H9 (cell line): ENCODE measurements around the gene APBA2. TPM values are rescaled to one million over a fixed set of nuclear protein-coding genes. Genes with fewer than 3 reads are reported as not detected.

Experiments
- DNase-seq: peaks from one replicate; pipeline ENCODE4 v3.0.0-alpha.2; 2017
- H2AFZ ChIP-seq: one replicate; pipeline ENCODE4 v1.6.1; 2013; ENCODE audit warnings: mild to moderate bottlenecking, low read length, control low read depth, moderate library complexity
- H2AK5ac ChIP-seq: 2 replicates; pipeline ENCODE4 v1.6.1; 2013; ENCODE audit warnings: low read length, control low read depth, mixed read lengths; ENCODE audit not compliant: insufficient read length
- H2BK120ac ChIP-seq: one replicate; pipeline ENCODE4 v1.6.1; 2013; ENCODE audit warnings: low read depth, mild to moderate bottlenecking, low read length, control low read depth, inconsistent platforms; ENCODE audit not compliant: poor library complexity, severe bottlenecking
- H2BK12ac ChIP-seq: 2 replicates; pipeline ENCODE4 v1.6.1; 2013; ENCODE audit warnings: low read length, control low read depth, mixed read lengths, low read depth; ENCODE audit not compliant: insufficient read length
- H2BK15ac ChIP-seq: 2 replicates; pipeline ENCODE4 v1.6.1; 2013; ENCODE audit warnings: low read depth, low read length, control low read depth
- H2BK20ac ChIP-seq: one replicate; pipeline ENCODE4 v1.6.1; 2013; ENCODE audit warnings: low read depth, mild to moderate bottlenecking, low read length, control low read depth, inconsistent platforms; ENCODE audit not compliant: poor library complexity, severe bottlenecking
- H2BK5ac ChIP-seq: 2 replicates; pipeline ENCODE4 v1.6.1; 2013; ENCODE audit warnings: low read length, control low read depth, mixed read lengths; ENCODE audit not compliant: insufficient read length
- H3K14ac ChIP-seq: 2 replicates; pipeline ENCODE4 v1.6.1; 2013; ENCODE audit warnings: low read length, control low read depth; ENCODE audit not compliant: insufficient read depth
- H3K18ac ChIP-seq: 2 replicates; pipeline ENCODE4 v1.6.1; 2013; ENCODE audit warnings: low read depth, mild to moderate bottlenecking, mixed read lengths, low read length, control low read depth; ENCODE audit not compliant: insufficient read length
- H3K23ac ChIP-seq: 2 replicates; pipeline ENCODE4 v1.6.1; 2013; ENCODE audit warnings: low read length, control low read depth, mixed read lengths, low read depth; ENCODE audit not compliant: insufficient read length
- H3K23me2 ChIP-seq: 2 replicates; pipeline ENCODE4 v1.6.1; 2013; ENCODE audit warnings: low read depth, mild to moderate bottlenecking, mixed read lengths, low read length, control low read depth; ENCODE audit not compliant: insufficient read length, poor library complexity, severe bottlenecking
- H3K27ac ChIP-seq: 2 replicates; pipeline ENCODE4 v1.5.1; 2013; ENCODE audit warnings: low read length, control low read depth, mixed read lengths, low read depth; ENCODE audit not compliant: insufficient read length
- H3K27me3 ChIP-seq: 2 replicates; pipeline ENCODE4 v1.6.1; 2013; ENCODE audit warnings: low read length, control low read depth, inconsistent platforms; ENCODE audit not compliant: insufficient read depth
- H3K4ac ChIP-seq: 2 replicates; pipeline ENCODE4 v1.6.1; 2013; ENCODE audit warnings: low read depth, mild to moderate bottlenecking, control low read depth, inconsistent platforms, low read length, moderate library complexity
- H3K4me1 ChIP-seq: 2 replicates; pipeline ENCODE4 v1.6.1; 2013; ENCODE audit warnings: low read length, control low read depth, inconsistent platforms; ENCODE audit not compliant: insufficient read depth
- H3K4me2 ChIP-seq: 2 replicates; pipeline ENCODE4 v1.6.1; 2013; ENCODE audit warnings: low read length, control low read depth, mixed read lengths; ENCODE audit not compliant: insufficient read length, insufficient read depth
- H3K56ac ChIP-seq: 2 replicates; pipeline ENCODE4 v1.6.1; 2013; ENCODE audit warnings: low read depth, mild to moderate bottlenecking, mixed read lengths, low read length, control low read depth; ENCODE audit not compliant: insufficient read length
- H3K79me1 ChIP-seq: 2 replicates; pipeline ENCODE4 v1.6.1; 2013; ENCODE audit warnings: low read depth, mild to moderate bottlenecking, moderate library complexity, low read length, control low read depth, inconsistent platforms; ENCODE audit not compliant: insufficient read depth, poor library complexity, severe bottlenecking
- H3K79me2 ChIP-seq: 2 replicates; pipeline ENCODE4 v1.6.1; 2013; ENCODE audit warnings: low read length, control low read depth, inconsistent platforms; ENCODE audit not compliant: insufficient read depth
- H3K9ac ChIP-seq: 2 replicates; pipeline ENCODE4 v1.6.1; 2013; ENCODE audit warnings: low read length, control low read depth, mixed read lengths; ENCODE audit not compliant: insufficient read length; ENCODE audit errors: extremely low read depth
- H3K9me3 ChIP-seq: one replicate; pipeline ENCODE4 v1.6.1; 2013; ENCODE audit warnings: low read depth, low read length, inconsistent platforms; ENCODE audit not compliant: control insufficient read depth
- H3T11ph ChIP-seq: one replicate; pipeline ENCODE4 v1.6.1; 2013; ENCODE audit warnings: mild to moderate bottlenecking, low read length, control low read depth, inconsistent platforms
- H4K20me1 ChIP-seq: one replicate; pipeline ENCODE4 v1.6.1; 2013; ENCODE audit not compliant: control insufficient read depth, insufficient read length, insufficient read depth
- H4K5ac ChIP-seq: 2 replicates; pipeline ENCODE4 v1.6.1; 2013; ENCODE audit warnings: low read depth, mild to moderate bottlenecking, mixed read lengths, low read length, control low read depth; ENCODE audit not compliant: insufficient read length
- H4K8ac ChIP-seq: replicated peaks from 2 replicates; pipeline ENCODE4 v1.6.1; 2013; ENCODE audit warnings: low read length, control low read depth, mixed read lengths, low read depth; ENCODE audit not compliant: insufficient read length
- H4K91ac ChIP-seq: 2 replicates; pipeline ENCODE4 v1.6.1; 2013; ENCODE audit warnings: low read depth, mild to moderate bottlenecking, moderate library complexity, mixed read lengths, low read length, control low read depth; ENCODE audit not compliant: insufficient read length
- H3K27ac Mint-ChIP-seq, 3 experiments: 2 replicates in 2 of 3; 3 replicates in 1 of 3; pipeline ENCODE4 v1.8.0; 2020 to 2021; ENCODE audit warnings: mixed read lengths in 3 of 3, mild to moderate bottlenecking in 1 of 3, moderate library complexity in 1 of 3
- H3K27me3 Mint-ChIP-seq: 2 replicates; pipeline ENCODE4 v1.8.0; 2021; ENCODE audit warnings: low read depth, mild to moderate bottlenecking, moderate library complexity, mixed read lengths
- H3K36me3 Mint-ChIP-seq, 3 experiments: 2 replicates in 2 of 3; 3 replicates in 1 of 3; pipeline ENCODE4 v1.8.0; 2020 to 2021; ENCODE audit warnings: low read depth in 3 of 3, mixed read lengths in 3 of 3; ENCODE audit not compliant: insufficient read depth in 1 of 3
- H3K4me1 Mint-ChIP-seq, 2 experiments: 2 replicates each; pipeline ENCODE4 v1.8.0; 2020; ENCODE audit warnings: mixed read lengths in 2 of 2
- H3K4me3 Mint-ChIP-seq, 2 experiments: 2 replicates in 1 of 2; 3 replicates in 1 of 2; pipeline ENCODE4 v1.8.0; 2020 to 2021; ENCODE audit warnings: mild to moderate bottlenecking in 2 of 2, mixed read lengths in 2 of 2, moderate library complexity in 1 of 2
- H3K9me3 Mint-ChIP-seq, 2 experiments: 2 replicates in 1 of 2; 3 replicates in 1 of 2; pipeline ENCODE4 v1.8.0; 2020; ENCODE audit warnings: mild to moderate bottlenecking in 2 of 2, mixed read lengths in 2 of 2, moderate library complexity in 1 of 2
- CTCF ChIP-seq: fragments of 200-600 bp; sonication (generic); conservative IDR thresholded peaks from 3 replicates; pipeline ENCODE4 v1.8.0; 2021; ENCODE audit warnings: antibody characterized with exemption, mild to moderate bottlenecking
- WGBS: extraction: QIAGEN DNeasy Blood & Tissue Kit; methylation state at CpG from one replicate; pipeline ENCODE4 v1.1.7; 2013; ENCODE audit warnings: missing lambda C conversion rate, low lambda C conversion rate, mixed read lengths; ENCODE audit not compliant: insufficient read length; ENCODE audit errors: extremely low coverage; 5-methylcytosine and 5-hydroxymethylcytosine counted together
- total RNA-seq: library from RNA; stranded (reverse); gene quantifications from 2 replicates; pipeline ENCODE4 v1.2.1, GENCODE V29; 2021

Gene APBA2
- total RNA-seq, 1 experiment from 2014 or later, result 14.3 TPM

DNA sequence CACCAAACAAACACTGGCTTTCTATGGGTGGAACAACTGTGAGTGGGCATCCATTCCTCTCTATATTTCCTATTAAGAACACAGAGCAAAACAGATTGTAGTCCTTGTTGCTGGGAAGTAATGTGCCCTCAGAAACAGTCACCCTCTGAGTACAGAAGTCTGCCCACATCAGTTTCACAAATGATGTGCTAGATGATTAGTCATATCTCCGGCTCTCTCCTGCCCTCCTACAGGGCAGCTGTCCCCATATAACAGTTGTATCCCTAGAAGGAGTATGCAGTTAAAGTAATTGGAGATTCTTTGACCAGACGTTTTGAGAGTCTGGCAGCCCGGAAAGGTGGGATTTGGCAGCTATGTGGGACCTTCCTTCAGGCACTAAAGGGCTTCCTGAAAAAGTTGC, 159.9 kb downstream of the APBA2 start:
- no peak overlapping the region for H2BK120ac ChIP-seq
- H2BK5ac ChIP-seq, result no peak overlapping the region
- DNase-seq, result no peak
- Mint-ChIP-seq H3K27ac (no peak overlapping the region), H3K4me3 (no peak overlapping the region), H3K36me3 (no peaks in the 10 kb centered on the region), H3K27me3 (no peaks in the 10 kb centered on the region), H3K9me3 (no peaks in the 10 kb centered on the region), H3K4me1 (peaks cover 4 to 29% of the 10 kb centered on the region in 2 experiments)
- no peak overlapping the region for H3K14ac ChIP-seq
- H3T11ph ChIP-seq, result no peak overlapping the region
- H3K4me1 ChIP-seq, result no peaks in the 10 kb centered on the region
- no peak overlapping the region for H3K4me2 ChIP-seq
- H3K23me2 ChIP-seq, result no peaks in the 10 kb centered on the region
- H2AK5ac ChIP-seq, result no peak overlapping the region
- H3K9ac ChIP-seq, result no peak overlapping the region
- no peak overlapping the region for H2BK15ac ChIP-seq
- no peak overlapping the region for H4K91ac ChIP-seq
- H3K23ac ChIP-seq, result no peak overlapping the region
- no CpG with 5 or more reads among the region's 3 CpGs for WGBS
- no peaks in the 10 kb centered on the region for H4K20me1 ChIP-seq
- no peak overlapping the region for H4K8ac ChIP-seq
- no peak overlapping the region for H4K5ac ChIP-seq
- no peaks in the 10 kb centered on the region for H3K79me2 ChIP-seq
- no peaks in the 10 kb centered on the region for H3K9me3 ChIP-seq
- no peak overlapping the region for H3K27ac ChIP-seq
- H2AFZ ChIP-seq, result no peak overlapping the region
- H2BK20ac ChIP-seq, result no peak overlapping the region
- no peak overlapping the region for H3K4ac ChIP-seq
- H3K27me3 ChIP-seq, result no peaks in the 10 kb centered on the region
- no peak for TF ChIP-seq CTCF
- no peak overlapping the region for H3K18ac ChIP-seq
- H3K56ac ChIP-seq, result no peak overlapping the region
- H3K79me1 ChIP-seq, result no peaks in the 10 kb centered on the region
- H2BK12ac ChIP-seq, result no peak overlapping the region
